GM20431 (cell line): ENCODE results near the gene JPT2.

Experiments used
- in situ Hi-C: fragments of 300-500 bp; cut with MseI, MboI; formaldehyde crosslinking; loops from one replicate; pipeline ENCODE4 v1.15.0; 2020; ENCODE audit warnings: low sequenced_read_pairs; ENCODE audit not compliant: unreplicated experiment

Gene JPT2

GRCh38 chr16:1651094-1651973, 26.7 kb upstream of the JPT2 start:
- in situ Hi-C loops, result no loop called here

- in situ Hi-C loops, result no loop called here
Observed at GRCh38 chr16:1651974-1652312, 26.1 kb upstream of the JPT2 start.

GRCh38 chr16:1653023-1653422, 25.1 kb upstream of the JPT2 start:
- in situ Hi-C loops, result no loop called here

DNA sequence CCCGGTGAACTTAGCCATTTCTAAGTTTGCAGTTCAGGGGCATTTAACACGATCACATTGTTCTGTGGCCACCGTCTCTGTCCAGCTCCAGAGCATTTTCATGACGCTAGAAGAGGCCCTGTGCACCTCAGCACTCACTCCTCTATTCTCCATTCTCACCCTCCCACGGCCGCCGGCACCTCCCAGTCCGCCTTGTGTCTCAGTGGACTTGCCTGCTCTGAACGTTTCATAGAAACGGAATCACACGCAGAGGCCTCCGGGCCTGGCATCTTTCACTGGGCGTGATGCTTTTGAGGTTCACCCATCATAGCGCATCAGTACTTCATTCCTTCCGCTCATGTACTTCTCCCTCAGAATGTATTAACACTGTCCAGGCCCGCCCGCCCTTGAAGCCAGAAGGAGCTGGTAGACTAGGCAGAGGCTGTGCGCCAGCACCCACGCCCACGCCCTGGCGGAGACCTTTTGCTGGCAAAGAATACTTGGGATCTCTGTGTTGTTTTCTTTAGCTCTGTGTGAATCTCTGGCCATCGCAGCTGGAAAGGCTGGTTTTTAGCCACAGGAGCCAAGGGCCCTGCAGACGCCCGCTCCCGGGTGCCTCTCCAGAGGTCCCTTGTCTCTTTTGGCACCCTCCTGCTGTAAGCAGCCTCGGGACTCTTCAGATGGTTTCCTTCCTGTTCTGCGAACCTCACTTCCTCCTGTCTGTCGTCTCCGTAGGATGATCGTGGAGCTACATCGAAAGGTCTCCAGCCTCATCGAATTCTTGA, 23.4 kb upstream of the JPT2 start:
- in situ Hi-C loops, result no loop called here

- in situ Hi-C loops, result no loop called here
Observed at GRCh38 chr16:1655269-1655807, 22.7 kb upstream of the JPT2 start.

GRCh38 chr16:1655909-1656807, 21.9 kb upstream of the JPT2 start:
- in situ Hi-C loops, result no loop called here

GRCh38 chr16:1656808-1657617, 21.1 kb upstream of the JPT2 start:
- in situ Hi-C loops, result no loop called here

GRCh38 chr16:1657841-1658240, 20.2 kb upstream of the JPT2 start:
- in situ Hi-C loops, result no loop called here

- in situ Hi-C loops, result no loop called here
Observed at GRCh38 chr16:1659031-1659430, 19.0 kb upstream of the JPT2 start.

DNA sequence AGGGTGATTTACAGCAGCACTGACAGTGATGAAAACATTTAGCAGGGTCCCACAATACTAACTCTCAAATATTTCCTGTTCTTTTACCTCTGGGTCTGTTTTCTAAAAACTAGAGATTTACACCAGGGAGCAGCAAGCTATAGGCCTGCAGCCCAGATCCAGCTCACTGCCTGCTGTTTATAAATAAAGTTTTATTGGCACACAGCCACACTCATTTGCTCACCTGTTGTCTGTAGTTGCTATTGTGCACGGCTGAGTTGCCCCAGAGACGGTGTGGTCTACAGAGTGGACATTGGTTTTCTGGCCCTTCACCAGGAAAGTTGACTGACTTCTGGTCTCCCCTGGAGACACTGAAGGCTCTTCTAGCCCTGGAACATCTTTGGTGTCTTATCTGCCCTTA, 16.3 kb upstream of the JPT2 start:
- in situ Hi-C loops, result no loop called here

GRCh38 chr16:1662543-1662942, 15.5 kb upstream of the JPT2 start:
- in situ Hi-C loops, result no loop called here

DNA sequence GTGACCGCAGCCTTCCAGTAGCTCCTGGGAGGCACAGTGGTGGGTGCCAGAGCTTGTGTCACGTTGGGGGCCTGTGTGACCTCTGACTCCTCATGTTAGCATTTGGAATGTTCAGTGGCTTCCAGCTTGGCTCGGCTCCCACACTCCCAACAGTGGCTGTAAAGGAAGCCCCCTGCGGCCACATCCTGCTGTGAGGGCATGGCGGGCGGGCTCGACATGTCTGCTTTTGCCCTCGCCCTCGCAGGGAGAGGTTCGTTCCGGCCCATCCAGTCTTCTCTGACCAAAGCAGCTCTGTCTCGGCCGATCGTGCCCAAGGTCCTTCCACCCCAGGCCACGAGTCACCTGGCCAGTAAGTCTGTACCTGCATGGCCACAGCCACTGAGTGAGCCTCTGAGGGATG, 12.2 kb upstream of the JPT2 start:
- in situ Hi-C loops, result no loop called here

DNA sequence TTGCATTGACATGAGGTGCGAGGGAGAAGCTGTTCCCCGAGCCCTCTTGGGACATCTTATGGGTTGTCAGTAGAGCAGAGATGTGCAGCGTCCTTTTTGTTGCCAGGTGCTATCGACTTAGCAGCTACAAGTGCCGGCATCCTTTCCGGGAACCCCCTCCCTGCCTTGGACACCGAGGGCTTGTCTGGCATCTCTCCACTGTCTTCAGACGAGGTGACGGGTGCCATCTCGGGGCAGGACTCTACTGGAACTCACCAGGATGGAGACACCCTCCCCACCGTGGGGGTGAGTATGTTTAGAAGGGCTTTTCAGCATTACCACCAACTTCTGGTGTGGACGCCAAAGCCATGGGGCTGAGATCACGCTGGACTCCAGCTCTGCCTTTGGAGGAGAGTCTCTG, 11.8 kb upstream of the JPT2 start:
- in situ Hi-C loops, result no loop called here

DNA sequence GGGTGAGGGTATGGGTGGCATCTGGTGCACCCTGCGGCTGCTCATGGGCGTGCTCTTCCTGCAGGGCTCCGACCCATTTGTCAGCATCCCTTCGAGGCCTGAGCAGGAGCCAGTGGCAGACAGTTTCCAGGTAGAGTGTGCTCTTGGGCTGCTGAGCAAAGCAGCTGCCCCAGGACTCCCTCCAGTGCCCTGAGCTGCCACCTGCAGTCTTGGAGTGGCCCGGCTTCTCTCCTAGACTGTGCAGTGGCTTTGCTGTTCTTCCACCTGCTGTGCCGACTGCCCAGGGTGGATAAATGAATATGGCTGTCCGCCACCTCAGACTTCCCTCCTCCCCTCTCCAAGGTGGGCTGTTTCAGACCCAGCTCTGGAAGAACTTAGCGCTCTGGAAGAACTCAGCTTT, 10.8 kb upstream of the JPT2 start:
- in situ Hi-C loops, result no loop called here

GRCh38 chr16:1667916-1668315, 10.2 kb upstream of the JPT2 start:
- in situ Hi-C loops, result no loop called here

DNA sequence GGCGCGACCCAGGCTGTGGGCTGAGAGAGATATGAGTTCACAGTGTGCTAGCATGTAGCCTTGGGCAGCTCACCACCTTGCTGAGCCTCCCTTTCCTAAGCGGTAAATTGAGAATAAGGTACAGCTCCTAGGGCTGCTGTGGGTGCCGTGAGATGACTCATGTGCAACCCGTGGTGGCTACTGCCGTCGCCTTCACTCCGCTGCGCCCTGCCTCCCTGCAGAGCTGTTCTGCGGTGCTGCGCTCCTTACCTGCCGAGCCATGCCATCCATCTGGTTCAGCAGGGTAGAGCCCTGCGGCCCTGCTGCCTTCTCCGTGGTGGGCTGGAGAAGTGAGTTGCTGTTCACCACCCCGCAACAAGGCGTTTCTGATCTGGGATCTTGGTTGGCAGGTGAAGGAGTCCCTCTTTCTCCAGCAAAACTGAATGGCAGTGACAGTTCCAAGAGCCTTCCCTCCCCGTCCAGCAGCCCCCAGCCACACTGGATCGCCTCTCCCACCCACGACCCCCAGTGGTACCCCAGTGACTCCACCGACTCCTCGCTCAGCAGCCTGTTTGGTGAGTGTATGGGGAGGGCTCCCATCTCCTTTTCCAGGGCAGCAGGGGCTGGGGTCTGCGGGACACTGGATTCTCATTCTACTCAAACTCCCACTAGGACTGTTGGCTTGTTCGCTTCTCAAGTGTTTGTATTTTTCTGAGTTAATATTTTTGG, 9.3 kb upstream of the JPT2 start:
- in situ Hi-C loops, result no loop called here

DNA sequence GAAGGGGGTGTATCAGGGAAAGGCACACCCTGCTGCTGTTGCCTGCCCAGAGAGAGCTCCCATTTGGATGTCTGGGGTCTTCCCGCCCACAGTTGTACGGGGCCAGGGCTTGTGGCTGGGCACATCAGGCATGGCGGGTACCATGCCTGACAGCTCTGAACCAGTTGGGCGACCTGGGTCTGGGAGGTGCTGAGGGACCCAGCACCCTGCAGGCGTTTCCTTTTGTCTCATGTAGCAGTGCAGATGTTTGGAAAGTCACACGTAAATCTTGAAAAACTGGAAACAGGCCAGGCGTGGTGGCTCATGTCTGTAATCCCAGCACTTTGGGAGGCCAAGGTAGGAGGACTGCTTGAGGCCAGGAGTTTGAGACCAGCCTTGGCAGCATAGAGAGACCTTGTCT, 8.4 kb upstream of the JPT2 start:
- in situ Hi-C loops, result no loop called here

GRCh38 chr16:1670371-1670770, 7.7 kb upstream of the JPT2 start:
- in situ Hi-C loops, result no loop called here

- in situ Hi-C loops, result no loop called here
Observed at GRCh38 chr16:1670866-1671265, 7.2 kb upstream of the JPT2 start.
